MV-4-11 (cell line): ENCODE measurements around the gene SCIMP.
"Not testable (repeated sequence)": the region's sequence is repeated elsewhere in the genome, so short reads cannot be mapped to it uniquely, and the experiment has no call there.

Experiments
- DNase-seq: peaks from one replicate; lab custom pipeline; 2025; lab: John Stamatoyannopoulos, UW

Gene SCIMP

DNA sequence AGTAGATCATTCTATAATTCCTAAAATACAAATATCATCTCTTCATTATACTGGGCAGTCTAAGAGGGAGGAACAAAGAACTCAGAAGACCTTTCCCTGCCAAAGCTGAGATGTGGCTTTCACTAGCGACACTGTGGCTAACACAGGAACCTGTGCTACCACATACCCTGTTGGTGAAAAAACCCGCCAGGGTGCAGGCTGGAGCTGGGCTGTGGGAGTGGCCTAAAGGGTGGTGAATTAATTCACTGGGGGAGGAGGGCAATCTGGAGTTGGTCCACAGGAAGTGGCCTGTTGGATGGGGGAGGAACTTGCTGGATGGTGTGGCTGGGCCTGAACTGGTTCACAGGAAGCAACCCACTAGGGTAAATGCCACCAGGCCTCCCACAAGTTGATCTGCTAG, 50.4 kb downstream of the SCIMP start:
- no peak for DNase-seq

DNA sequence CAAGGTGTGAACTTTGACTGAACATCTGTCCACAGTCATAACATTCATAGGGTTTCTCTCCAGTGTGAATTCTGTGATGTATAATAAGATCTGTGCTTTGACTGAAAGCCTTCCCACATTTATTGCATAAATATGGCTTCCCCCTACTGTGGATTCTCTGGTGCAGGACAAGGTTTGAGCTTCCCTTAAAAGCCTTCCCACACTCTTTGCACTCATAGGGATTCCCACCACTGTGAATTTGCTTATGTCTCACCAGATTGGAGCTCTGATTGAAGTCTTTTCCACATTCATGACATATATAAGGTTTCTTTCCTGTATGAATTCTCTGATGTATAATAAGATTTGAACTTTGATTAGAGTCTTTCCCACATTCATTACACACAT, 51.3 kb downstream of the SCIMP start:
- DNase-seq = no peak

DNA sequence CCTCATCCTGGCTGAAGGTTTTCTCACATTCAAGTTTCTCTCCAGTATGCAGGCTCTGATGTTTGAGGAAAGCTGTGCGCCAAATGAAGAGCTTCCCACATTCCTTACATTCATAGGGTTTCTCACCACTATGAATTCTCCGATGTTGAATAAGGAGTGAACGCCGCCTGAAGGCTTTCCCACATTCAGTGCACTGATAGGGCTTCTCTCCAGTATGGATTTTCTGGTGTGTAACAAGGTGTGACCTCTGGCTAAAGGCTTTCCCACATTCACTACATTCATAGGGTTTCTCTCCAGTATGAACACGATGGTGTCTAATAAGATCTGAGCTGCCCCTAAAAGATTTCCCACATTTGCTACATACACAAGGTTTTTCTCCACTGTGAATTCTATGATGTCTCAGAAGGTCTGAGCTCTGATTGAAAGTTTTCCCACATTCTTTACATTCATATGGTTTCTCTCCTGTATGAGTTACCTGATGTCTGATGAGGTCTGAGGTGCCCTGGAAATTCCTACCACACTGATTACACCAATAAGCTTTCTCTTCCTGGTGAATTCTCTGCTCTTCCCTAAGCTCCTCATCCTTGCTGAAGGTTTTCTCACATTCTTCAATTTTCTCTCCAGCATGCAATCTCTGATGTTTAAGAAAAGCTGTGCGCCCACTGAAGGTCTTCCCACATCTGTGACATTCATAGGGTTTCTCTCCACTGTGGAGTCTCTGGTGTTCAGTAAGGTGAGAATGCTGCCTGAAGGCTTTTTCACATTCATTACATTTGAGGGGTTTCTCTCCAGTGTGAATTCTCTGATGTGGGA, 51.9 kb downstream of the SCIMP start:
- no peak for DNase-seq

DNA sequence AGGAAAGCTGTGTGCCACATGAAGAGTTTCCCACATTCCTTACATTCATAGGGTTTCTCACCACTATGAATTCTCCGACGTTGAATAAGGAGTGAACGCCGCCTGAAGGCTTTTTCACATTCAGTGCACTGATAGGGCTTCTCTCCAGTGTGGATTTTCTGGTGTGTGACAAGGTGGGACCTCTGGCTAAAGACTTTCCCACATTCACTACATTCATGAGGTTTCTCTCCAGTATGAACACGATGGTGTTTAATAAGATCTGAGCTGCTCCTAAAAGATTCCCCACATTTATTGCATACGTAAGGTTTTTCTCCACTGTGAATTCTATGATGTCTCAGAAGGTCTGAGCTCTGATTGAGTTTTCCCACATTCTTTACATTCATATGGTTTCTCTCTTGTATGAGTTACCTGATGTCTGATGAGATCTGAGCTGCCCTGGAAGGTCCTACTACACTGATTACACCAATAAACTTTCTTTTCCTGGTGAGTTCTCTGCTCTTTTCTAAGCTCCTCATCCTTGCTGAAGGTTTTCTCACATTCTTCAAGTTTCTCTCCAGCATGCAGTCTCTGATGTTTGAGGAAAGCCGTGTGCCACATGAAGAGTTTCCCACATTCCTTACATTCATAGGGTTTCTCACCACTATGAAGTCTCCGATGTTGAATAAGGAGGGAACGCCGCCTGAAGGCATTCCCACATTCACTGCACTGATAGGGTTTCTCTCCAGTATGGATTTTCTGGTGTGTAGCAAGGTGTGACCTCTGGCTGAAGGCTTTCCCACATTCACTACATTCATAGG, 53.0 kb downstream of the SCIMP start:
- DNase-seq = no peak

DNA sequence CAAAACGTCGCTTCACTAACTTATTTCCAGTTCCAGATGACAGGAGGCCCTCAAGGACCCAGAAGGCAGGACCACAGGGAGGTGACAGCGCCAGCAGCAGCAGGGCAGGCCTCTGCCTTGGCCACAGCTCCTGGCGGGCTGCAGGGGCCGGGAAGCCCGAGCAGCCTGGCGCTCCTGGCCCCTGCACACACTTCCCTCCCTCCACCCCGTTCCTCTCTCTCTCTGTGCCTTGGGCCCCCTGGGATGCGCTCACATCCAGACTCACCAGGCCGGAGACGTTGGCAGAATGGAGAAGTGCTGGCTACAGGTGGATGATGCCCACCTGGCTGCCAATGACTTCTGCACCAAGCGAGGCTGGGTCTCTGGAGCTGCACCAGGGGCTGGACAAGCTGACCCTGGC, 55.7 kb downstream of the SCIMP start:
- DNase-seq = no peak

DNA sequence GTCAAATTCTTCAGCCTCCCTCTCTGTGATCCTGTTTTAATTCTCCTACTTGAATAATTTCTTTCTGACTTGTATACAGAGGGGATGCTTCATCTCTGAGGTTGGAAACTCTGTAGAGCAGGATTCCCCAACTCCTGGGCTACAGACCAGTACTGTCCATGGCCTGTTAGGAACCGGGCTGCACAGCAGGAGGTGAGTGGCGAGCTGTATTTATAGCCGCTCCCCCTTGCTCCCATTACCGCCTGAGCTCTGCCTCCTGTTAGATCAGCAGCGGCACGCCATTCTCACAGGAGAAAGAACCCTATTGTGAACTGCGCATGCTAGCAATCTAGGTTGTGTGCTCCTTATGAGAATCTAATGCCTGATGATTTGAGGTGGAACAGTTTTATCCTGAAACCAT, 59.6 kb downstream of the SCIMP start:
- not testable (repeated sequence) for DNase-seq

DNA sequence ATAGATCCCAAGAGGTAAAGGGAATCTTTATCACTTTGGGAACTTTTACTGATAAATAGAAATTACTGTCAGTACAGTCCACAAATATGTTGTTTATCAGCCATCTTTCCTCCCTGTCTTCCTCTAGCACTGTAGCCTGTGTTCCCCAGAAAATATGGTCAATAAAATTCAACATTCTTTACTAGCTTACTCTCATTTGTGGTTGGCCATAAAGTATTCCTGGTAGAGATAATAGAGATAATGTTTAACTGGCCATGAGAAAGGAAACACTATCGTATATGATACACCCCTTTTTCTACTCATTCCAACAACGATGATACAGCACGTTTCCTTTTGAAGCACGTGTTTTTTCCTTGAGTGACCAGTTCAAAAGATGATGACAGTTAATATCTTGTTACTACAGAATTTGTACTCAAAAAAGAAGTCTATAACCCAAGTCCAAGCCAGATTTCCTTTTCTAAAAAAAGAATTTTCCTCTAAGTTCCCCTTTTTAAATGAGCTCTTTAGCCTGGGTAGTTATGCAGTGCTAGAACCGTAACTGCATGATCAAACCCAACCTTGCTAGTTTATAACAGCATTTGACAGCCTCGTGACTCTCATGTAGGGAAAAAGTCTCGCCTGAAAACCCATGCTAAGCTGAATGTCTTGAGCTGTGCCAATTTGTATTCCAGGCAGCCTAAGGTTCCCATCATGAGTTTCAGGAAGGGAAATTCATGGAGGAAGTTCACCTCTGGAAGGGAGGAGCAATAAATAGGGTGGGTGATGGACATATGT, 68.7 kb downstream of the SCIMP start:
- peak; percentile 73 for DNase-seq

DNA sequence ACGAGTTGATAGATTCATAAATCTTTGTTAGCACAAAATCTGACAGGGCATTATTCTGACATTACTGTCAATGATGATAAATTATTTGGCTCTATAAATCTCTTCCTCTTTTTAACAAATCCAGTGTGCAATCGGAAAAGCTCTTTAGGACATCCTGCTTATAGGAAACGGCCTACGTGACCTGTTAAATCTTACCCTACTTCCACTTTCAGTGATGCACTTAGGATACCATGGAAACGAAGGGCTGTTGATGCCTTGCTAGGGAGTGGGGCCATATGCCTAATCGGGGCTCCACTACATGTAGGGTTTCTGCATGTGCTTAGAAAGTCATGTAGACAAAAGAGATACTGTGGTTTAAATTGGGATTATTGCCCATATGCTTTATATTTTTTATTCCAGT, 70.2 kb downstream of the SCIMP start:
- DNase-seq = peak; percentile 79

DNA sequence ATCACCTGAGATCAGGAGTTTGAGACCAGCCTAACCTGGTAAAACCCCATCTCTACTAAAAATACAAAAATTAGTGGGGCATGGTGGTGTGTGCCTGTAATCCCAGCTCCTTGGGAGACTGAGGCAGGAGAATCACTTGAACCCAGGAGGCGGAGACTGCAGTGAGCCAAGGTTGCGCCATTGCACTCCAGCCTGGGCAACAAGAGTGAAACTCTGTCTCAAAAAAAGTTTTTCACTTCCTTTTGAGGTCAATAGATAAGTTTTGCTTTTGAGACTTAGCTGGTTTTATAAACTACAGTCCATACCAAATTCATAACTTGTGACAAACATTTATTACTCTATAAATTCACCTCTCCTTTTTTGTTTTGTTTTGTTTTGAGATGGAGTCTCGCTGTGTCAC, 72.9 kb downstream of the SCIMP start:
- DNase-seq = peak; percentile 67

DNA sequence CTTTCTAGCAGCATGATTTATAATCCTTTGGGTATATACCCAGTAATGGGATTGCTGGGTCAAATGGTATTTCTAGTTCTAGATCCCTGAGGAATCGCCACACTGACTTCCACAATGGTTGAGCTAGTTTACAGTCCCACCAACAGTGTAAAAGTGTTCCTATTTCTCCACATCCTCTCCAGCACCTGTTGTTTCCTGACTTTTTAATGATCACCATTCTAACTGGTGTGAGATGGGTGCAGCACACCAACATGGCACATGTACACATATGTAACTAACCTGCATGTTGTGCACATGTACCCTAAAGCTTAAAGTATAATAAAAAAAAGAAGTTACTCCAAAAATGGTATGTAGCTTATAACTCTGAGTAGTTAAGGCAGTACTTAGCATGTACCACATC, 74.0 kb downstream of the SCIMP start:
- DNase-seq = not testable (repeated sequence)
